HepG2 (cell line): ENCODE results near the gene SAMD14. TPM values are rescaled to one million over a fixed set of nuclear protein-coding genes. Genes with fewer than 3 reads are reported as not detected.
A peak's percentile ranks its signal among the peaks of the same experiment; 100 is the strongest.

ENCODE experiments used
- ATF1 ChIP-seq: IDR thresholded peaks from 2 replicates; pipeline ENCODE4 v1.6.1; 2016; ENCODE audit warnings: mild to moderate bottlenecking, control low read depth
- BRCA1 ChIP-seq: sonication (generic); formaldehyde crosslinking; IDR thresholded peaks from 2 replicates; pipeline ENCODE4 v1.4.0; 2020; ENCODE audit warnings: missing genetic modification reagents
- CCAR2 ChIP-seq: fragments of 200-400 bp; formaldehyde crosslinking; optimal IDR thresholded peaks from 2 replicates; pipeline ENCODE3; 2018; ENCODE audit warnings: low read depth, mild to moderate bottlenecking, low read length, moderate library complexity
- EEA1 ChIP-seq: sonication (generic); formaldehyde crosslinking; IDR thresholded peaks from 2 replicates; pipeline ENCODE4 v1.5.1; 2020; ENCODE audit warnings: mild to moderate bottlenecking, missing genetic modification reagents, borderline replicate concordance
- FIP1L1 ChIP-seq: fragments of 200-400 bp; formaldehyde crosslinking; IDR thresholded peaks from 2 replicates; pipeline ENCODE4 v1.6.1; 2018; ENCODE audit warnings: low read depth, mild to moderate bottlenecking, low read length, moderate library complexity, borderline replicate concordance; ENCODE audit not compliant: insufficient read depth
- HNF4A ChIP-seq: sonication (generic); formaldehyde crosslinking; IDR thresholded peaks from 2 replicates; pipeline ENCODE4 v1.4.0; 2020; ENCODE audit warnings: missing genetic modification reagents
- KLF13 ChIP-seq: sonication (generic); formaldehyde crosslinking; IDR thresholded peaks from 2 replicates; pipeline ENCODE4 v1.4.0; 2020; ENCODE audit warnings: mild to moderate bottlenecking, missing genetic modification reagents
- NAIF1 ChIP-seq: sonication (generic); formaldehyde crosslinking; IDR thresholded peaks from 2 replicates; pipeline ENCODE4 v1.5.0; 2020; ENCODE audit warnings: mild to moderate bottlenecking, missing genetic modification reagents, borderline replicate concordance
- PCBP2 ChIP-seq: fragments of 200-400 bp; formaldehyde crosslinking; optimal IDR thresholded peaks from 2 replicates; pipeline ENCODE3; 2018; ENCODE audit warnings: low read length, low read depth; ENCODE audit not compliant: poor library complexity, severe bottlenecking
- RARA ChIP-seq: IDR thresholded peaks from 2 replicates; pipeline ENCODE4 v1.6.1; 2016; ENCODE audit warnings: missing genetic modification reagents, missing compliant biosample characterization
- REXO4 ChIP-seq: sonication (generic); formaldehyde crosslinking; IDR thresholded peaks from 2 replicates; pipeline ENCODE4 v1.8.0; 2022; ENCODE audit warnings: missing genetic modification reagents, mild to moderate bottlenecking, borderline replicate concordance
- RXRA ChIP-seq: sonication (generic); formaldehyde crosslinking; IDR thresholded peaks from 2 replicates; pipeline ENCODE4 v1.5.1; 2020; ENCODE audit warnings: missing genetic modification reagents
- SMARCE1 ChIP-seq: fragments of 450-650 bp; IDR thresholded peaks from 2 replicates; pipeline ENCODE4 v1.6.1; 2017; ENCODE audit warnings: borderline replicate concordance
- SRSF1 ChIP-seq: fragments of 200-400 bp; formaldehyde crosslinking; optimal IDR thresholded peaks from 2 replicates; pipeline ENCODE3; 2017; ENCODE audit warnings: mild to moderate bottlenecking, low read depth, low read length, moderate library complexity
- TAF15 ChIP-seq: fragments of 200-400 bp; formaldehyde crosslinking; IDR thresholded peaks from one replicate; pipeline ENCODE4 v1.6.1; 2018; ENCODE audit warnings: mild to moderate bottlenecking, low read depth, low read length; ENCODE audit not compliant: poor library complexity, severe bottlenecking
- ZBTB7A ChIP-seq: sonication (generic); formaldehyde crosslinking; IDR thresholded peaks from 2 replicates; pipeline ENCODE4 v1.8.0; 2022; ENCODE audit warnings: mild to moderate bottlenecking, missing genetic modification reagents
- ZNF275 ChIP-seq: sonication (generic); formaldehyde crosslinking; IDR thresholded peaks from 2 replicates; pipeline ENCODE4 v1.8.0; 2022; ENCODE audit warnings: missing genetic modification reagents, mild to moderate bottlenecking, inconsistent platforms, borderline replicate concordance
- ZNF280D ChIP-seq: sonication (generic); formaldehyde crosslinking; IDR thresholded peaks from 2 replicates; pipeline ENCODE4 v1.5.1; 2020; ENCODE audit warnings: mild to moderate bottlenecking, missing genetic modification reagents
- ZNF30 ChIP-seq: sonication (generic); formaldehyde crosslinking; IDR thresholded peaks from 2 replicates; pipeline ENCODE4 v1.5.0; 2020; ENCODE audit warnings: mild to moderate bottlenecking, missing genetic modification reagents
- polyA plus RNA-seq, 8 experiments: library from polyadenylated mRNA; depleted of rRNA in 3 of 8; stranded (reverse) in 7 of 8; unstranded in 1 of 8; fragments of >200 nt; fragmentation: Illumina TruSeq in 4 of 8; extraction: Trizol in 4 of 8; gene quantifications; 2 replicates each; pipeline versions ENCODE4 v1.2.1 to v1.2.3, GENCODE V29; 2011 to 2016; ENCODE audit warnings: low read depth in 4 of 8, missing spikeins in 1 of 8, mixed read lengths in 1 of 8; ENCODE audit not compliant: insufficient read depth in 1 of 8
- total RNA-seq, 5 experiments: library from RNA; depleted of rRNA; stranded (reverse); fragments of >200 nt; fragmentation: Illumina TruSeq; extraction: Trizol; gene quantifications; 2 replicates each; pipeline ENCODE4 v1.2.3, GENCODE V29; 2016; ENCODE audit warnings: low read depth in 1 of 5
- TF ChIP-seq, protein P1 (sequence below), 2 experiments: sonication (generic) in 1 of 2; formaldehyde crosslinking in 1 of 2; IDR thresholded peaks; 2 replicates each; pipeline versions ENCODE4 v1.5.1 to v1.6.1; 2011 to 2020; ENCODE audit warnings: borderline replicate concordance in 1 of 2, low read depth in 1 of 2, low read length in 1 of 2, mild to moderate bottlenecking in 1 of 2, missing genetic modification reagents in 1 of 2, moderate library complexity in 1 of 2

Gene SAMD14
- total and polyA plus RNA-seq, 2 of the 13 experiments (the other 11 are each of a cell fraction or from before 2014, with no cell fraction given), result 0.07 to 0.22 TPM

DNA sequence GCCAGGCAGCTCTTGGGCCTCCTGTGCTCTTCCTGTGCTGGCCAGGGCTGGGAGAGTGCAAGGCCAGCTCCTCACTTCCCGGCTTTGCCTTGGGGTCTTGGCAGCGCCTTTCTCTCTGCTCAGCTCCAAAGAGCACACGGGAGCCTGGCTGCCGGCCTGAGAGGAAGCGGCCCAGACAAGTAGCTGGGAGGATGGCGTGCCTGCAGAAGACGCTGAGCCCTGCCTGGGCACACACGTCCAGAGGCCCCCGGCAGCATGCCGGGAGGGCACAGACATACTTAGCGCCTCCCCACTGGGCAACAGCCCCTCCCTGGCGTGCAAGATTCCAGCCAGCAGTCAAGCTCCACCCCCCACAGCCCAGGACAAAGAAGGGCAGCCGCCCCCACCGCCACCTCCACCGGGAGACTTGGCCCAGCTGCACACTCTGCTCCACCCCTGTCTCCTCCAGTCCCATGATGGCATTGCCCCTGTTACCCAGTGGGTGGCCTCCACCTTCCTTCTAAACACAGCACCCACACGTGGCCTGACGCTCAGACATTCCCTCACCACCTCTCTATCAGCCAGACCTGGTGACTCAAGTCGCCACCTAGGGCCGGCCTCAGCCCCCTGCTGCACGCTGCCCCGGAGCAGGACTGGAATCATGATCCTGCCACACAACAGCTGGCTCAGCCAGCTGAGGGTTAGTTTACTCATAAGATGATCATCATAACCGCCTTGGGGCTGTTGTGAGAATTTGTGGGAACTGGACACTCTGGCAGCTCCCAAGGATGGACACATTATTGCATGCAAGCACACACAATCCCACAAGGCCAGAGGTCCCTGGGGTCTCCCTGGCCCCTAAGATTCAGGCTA lies 48.2 kb upstream of the SAMD14 start (continued):
- TF ChIP-seq, protein P1, sequence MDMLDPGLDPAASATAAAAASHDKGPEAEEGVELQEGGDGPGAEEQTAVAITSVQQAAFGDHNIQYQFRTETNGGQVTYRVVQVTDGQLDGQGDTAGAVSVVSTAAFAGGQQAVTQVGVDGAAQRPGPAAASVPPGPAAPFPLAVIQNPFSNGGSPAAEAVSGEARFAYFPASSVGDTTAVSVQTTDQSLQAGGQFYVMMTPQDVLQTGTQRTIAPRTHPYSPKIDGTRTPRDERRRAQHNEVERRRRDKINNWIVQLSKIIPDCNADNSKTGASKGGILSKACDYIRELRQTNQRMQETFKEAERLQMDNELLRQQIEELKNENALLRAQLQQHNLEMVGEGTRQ (IDR thresholded peaks at IDR 0.05; ENCODE audit: low read depth, low read length), result peak; percentile 52; the same call in 1 of the 2 replicates
- TF ChIP-seq, protein P1 (CRISPR knock-in tag; IDR thresholded peaks at IDR 0.05; ENCODE audit: borderline replicate concordance), result 0 out of 2 replicates have a peak, but pooled peaks have one; percentile 53
- TF ChIP-seq CCAR2, result no peak
- TF ChIP-seq FIP1L1, result no peak
- no peak for TF ChIP-seq REXO4 (CRISPR knock-in tag)
- no peak for TF ChIP-seq NAIF1 (CRISPR knock-in tag)
- TF ChIP-seq PCBP2, result no peak
- no peak for TF ChIP-seq ZBTB7A
- no peak for TF ChIP-seq ZNF275 (CRISPR knock-in tag)
- TF ChIP-seq TAF15, result no peak
- TF ChIP-seq RXRA (CRISPR knock-in tag), result 0 out of 2 replicates have a peak, but pooled peaks have one; percentile 11
- no peak for TF ChIP-seq BRCA1 (CRISPR knock-in tag)
- no peak for TF ChIP-seq SMARCE1
- TF ChIP-seq RARA, result no peak
- no peak for TF ChIP-seq ZNF30 (CRISPR knock-in tag)
- peak; percentile 81 for TF ChIP-seq SRSF1
- TF ChIP-seq KLF13 (CRISPR knock-in tag), result no peak
- no peak for TF ChIP-seq HNF4A (CRISPR knock-in tag)
- TF ChIP-seq ZNF280D, result 0 out of 2 replicates have a peak, but pooled peaks have one; percentile 44
- no peak for TF ChIP-seq ATF1 (CRISPR knock-in tag)
- TF ChIP-seq EEA1 (CRISPR knock-in tag), result no peak
